Trophoblast cell (in vitro differentiated cells and primary cell): Measurements from ENCODE around the gene NCOA3.
A peak's percentile ranks its signal among the peaks of the same experiment; 100 is the strongest.
"Not testable (repeated sequence)": the region's sequence is repeated elsewhere in the genome, so short reads cannot be mapped to it uniquely, and the experiment has no call there.

Experiments
- DNase-seq, 2 donors: peaks; one replicate each; pipeline ENCODE4 v3.0.0-alpha.2; 2016
- H2AFZ ChIP-seq: 2 replicates; pipeline ENCODE4 v1.6.1; 2013; ENCODE audit warnings: low read length, moderate library complexity, mild to moderate bottlenecking; ENCODE audit not compliant: insufficient read depth, poor library complexity
- H2AK5ac ChIP-seq: 2 replicates; pipeline ENCODE4 v1.6.1; 2013; ENCODE audit warnings: mild to moderate bottlenecking, low read length
- H2BK120ac ChIP-seq: 2 replicates; pipeline ENCODE4 v1.6.1; 2013; ENCODE audit warnings: low read length, mild to moderate bottlenecking, moderate library complexity; ENCODE audit not compliant: insufficient read depth, poor library complexity
- H2BK12ac ChIP-seq: 2 replicates; pipeline ENCODE4 v1.6.1; 2013; ENCODE audit warnings: mild to moderate bottlenecking, low read length, moderate library complexity
- H2BK5ac ChIP-seq: 2 replicates; pipeline ENCODE4 v1.6.1; 2013; ENCODE audit warnings: low read length, low read depth, moderate library complexity, mild to moderate bottlenecking; ENCODE audit not compliant: poor library complexity
- H3K14ac ChIP-seq: 2 replicates; pipeline ENCODE4 v1.6.1; 2013; ENCODE audit warnings: mild to moderate bottlenecking, low read length
- H3K18ac ChIP-seq: 2 replicates; pipeline ENCODE4 v1.6.1; 2013; ENCODE audit warnings: mild to moderate bottlenecking, low read length
- H3K23ac ChIP-seq: 2 replicates; pipeline ENCODE4 v1.6.1; 2013; ENCODE audit warnings: low read length
- H3K27ac ChIP-seq: 2 replicates; pipeline ENCODE4 v1.5.1; 2013; ENCODE audit warnings: low read depth, mild to moderate bottlenecking, inconsistent platforms, low read length, moderate library complexity
- H3K27me3 ChIP-seq: 2 replicates; pipeline ENCODE4 v1.6.1; 2013; ENCODE audit warnings: inconsistent platforms, mild to moderate bottlenecking, low read length, moderate library complexity; ENCODE audit not compliant: insufficient read depth
- H3K36me3 ChIP-seq, 2 experiments: 1 replicate in 1 of 2; 2 replicates in 1 of 2; pipeline ENCODE4 v1.6.1; 2013; ENCODE audit warnings: low read length in 2 of 2, mild to moderate bottlenecking in 2 of 2, moderate library complexity in 1 of 2; ENCODE audit not compliant: insufficient read depth in 2 of 2, control insufficient read depth in 1 of 2
- H3K4ac ChIP-seq: 2 replicates; pipeline ENCODE4 v1.6.1; 2013; ENCODE audit warnings: low read depth, mild to moderate bottlenecking, low read length, moderate library complexity
- H3K4me1 ChIP-seq, 2 experiments: 1 replicate in 1 of 2; 2 replicates in 1 of 2; pipeline ENCODE4 v1.6.1; 2013; ENCODE audit warnings: low read length in 2 of 2, mild to moderate bottlenecking in 2 of 2, moderate library complexity in 1 of 2; ENCODE audit not compliant: insufficient read depth in 2 of 2, control insufficient read depth in 1 of 2
- H3K4me2 ChIP-seq: 2 replicates; pipeline ENCODE4 v1.6.1; 2013; ENCODE audit warnings: inconsistent platforms, mild to moderate bottlenecking, low read length, moderate library complexity
- H3K4me3 ChIP-seq: 2 replicates; pipeline ENCODE4 v1.5.1; 2013; ENCODE audit warnings: mild to moderate bottlenecking, low read depth, low read length, inconsistent platforms
- H3K79me1 ChIP-seq: one replicate; pipeline ENCODE4 v1.6.1; 2013; ENCODE audit warnings: low read length
- H3K79me2 ChIP-seq: 2 replicates; pipeline ENCODE4 v1.6.1; 2013; ENCODE audit warnings: low read length, mild to moderate bottlenecking; ENCODE audit not compliant: control insufficient read depth, insufficient read depth, poor library complexity
- H3K9ac ChIP-seq: 2 replicates; pipeline ENCODE4 v1.6.1; 2013; ENCODE audit warnings: mild to moderate bottlenecking, low read length
- H3K9me3 ChIP-seq: 2 replicates; pipeline ENCODE4 v1.6.1; 2013; ENCODE audit warnings: low read depth, mild to moderate bottlenecking, control low read depth, inconsistent platforms, low read length; ENCODE audit not compliant: insufficient read depth
- H4K12ac ChIP-seq: 2 replicates; pipeline ENCODE4 v1.6.1; 2013; ENCODE audit warnings: low read depth, mild to moderate bottlenecking, low read length, moderate library complexity
- H4K8ac ChIP-seq: 2 replicates; pipeline ENCODE4 v1.6.1; 2013; ENCODE audit warnings: low read depth, mild to moderate bottlenecking, low read length, moderate library complexity
- H4K91ac ChIP-seq: one replicate; pipeline ENCODE4 v1.6.1; 2013; ENCODE audit warnings: low read depth, mild to moderate bottlenecking, low read length, moderate library complexity
- WGBS: extraction: QIAGEN DNeasy Blood & Tissue Kit; methylation state at CpG from one replicate; pipeline ENCODE4 v1.1.7; 2013; ENCODE audit warnings: missing lambda C conversion rate; ENCODE audit not compliant: insufficient read length, insufficient coverage; ENCODE audit errors: extremely low coverage; 5-methylcytosine and 5-hydroxymethylcytosine counted together

NCOA3 gene

GRCh38 chr20:47500082-47500481, 1.6 kb upstream of the NCOA3 start:
- not testable (repeated sequence) for H2BK5ac ChIP-seq, H2BK120ac ChIP-seq, H4K12ac ChIP-seq, H3K27ac ChIP-seq, H3K4me3 ChIP-seq, H3K9me3 ChIP-seq, H2BK12ac ChIP-seq, H3K4me2 ChIP-seq, H3K23ac ChIP-seq, H4K91ac ChIP-seq, H3K4ac ChIP-seq, H3K18ac ChIP-seq, H3K27me3 ChIP-seq, H2AK5ac ChIP-seq, H3K4me1 ChIP-seq, H4K8ac ChIP-seq, H2AFZ ChIP-seq, H3K14ac ChIP-seq, H3K9ac ChIP-seq, DNase-seq, H3K36me3 ChIP-seq
- Histone ChIP-seq H3K79me2 (peaks cover 14% of the 10 kb centered on the region), H3K79me1 (peaks cover 14% of the 10 kb centered on the region)
- WGBS = no CpG with 5 or more reads among the region's 9 CpGs

- WGBS = no CpG with 5 or more reads among the region's 4 CpGs
- peaks cover 0 to 3% of the 10 kb centered on the region in 2 experiments for H3K4me1 ChIP-seq
- no peak overlapping the region for H3K4ac ChIP-seq
- no peak overlapping the region for H2AK5ac ChIP-seq
- peaks cover 12% of the 10 kb centered on the region for H3K79me1 ChIP-seq
- H2BK120ac ChIP-seq = no peak overlapping the region
- no peak overlapping the region for H3K4me2 ChIP-seq
- H3K27me3 ChIP-seq = no peaks in the 10 kb centered on the region
- no peaks in the 10 kb centered on the region for H3K36me3 ChIP-seq
- H4K91ac ChIP-seq = no peak overlapping the region
- peak in 1 of 2 donors; percentile 26 for DNase-seq
- H4K8ac ChIP-seq = no peak overlapping the region
- no peak overlapping the region for H4K12ac ChIP-seq
- H3K4me3 ChIP-seq = no peak overlapping the region
- no peak overlapping the region for H3K23ac ChIP-seq
- peaks cover 14% of the 10 kb centered on the region for H3K79me2 ChIP-seq
- H3K14ac ChIP-seq = no peak overlapping the region
- H3K27ac ChIP-seq = no peak overlapping the region
- H2AFZ ChIP-seq = no peak overlapping the region
- H2BK5ac ChIP-seq = no peak overlapping the region
- peak overlapping the region; percentile 46 for H2BK12ac ChIP-seq
- no peak overlapping the region for H3K18ac ChIP-seq
- no peak overlapping the region for H3K9ac ChIP-seq
- H3K9me3 ChIP-seq = no peaks in the 10 kb centered on the region
Measured at GRCh38 chr20:47500554-47500953, 1.1 kb upstream of the NCOA3 start.

- H3K9me3 ChIP-seq = no peaks in the 10 kb centered on the region
- no peak overlapping the region for H2AK5ac ChIP-seq
- H3K9ac ChIP-seq = peak overlapping the region; percentile 49
- no peaks in the 10 kb centered on the region for H3K36me3 ChIP-seq
- peak overlapping the region; percentile 87 for H3K4me3 ChIP-seq
- no peak overlapping the region for H3K23ac ChIP-seq
- no peak overlapping the region for H2AFZ ChIP-seq
- peaks cover 18% of the 10 kb centered on the region for H3K79me2 ChIP-seq
- H3K27me3 ChIP-seq = no peaks in the 10 kb centered on the region
- peak overlapping the region; percentile 9 for H2BK120ac ChIP-seq
- H3K18ac ChIP-seq = no peak overlapping the region
- peaks cover 13% of the 10 kb centered on the region for H3K79me1 ChIP-seq
- no peak overlapping the region for H2BK12ac ChIP-seq
- H2BK5ac ChIP-seq = no peak overlapping the region
- H4K8ac ChIP-seq = peak overlapping the region; percentile 20
- peak overlapping the region; percentile 24 for H3K27ac ChIP-seq
- peak in 1 of 2 donors; percentile 39 for DNase-seq
- H3K4me2 ChIP-seq = peak overlapping the region; percentile 81
- WGBS = no CpG with 5 or more reads among the region's 5 CpGs
- H4K12ac ChIP-seq = no peak overlapping the region
- H4K91ac ChIP-seq = peak overlapping the region; percentile 30
- peaks cover 0 to 6% of the 10 kb centered on the region in 2 experiments for H3K4me1 ChIP-seq
- peak overlapping the region; percentile 12 for H3K14ac ChIP-seq
- H3K4ac ChIP-seq = no peak overlapping the region
Measured at GRCh38 chr20:47501116-47501481, 588 bp upstream of the NCOA3 start.

GRCh38 chr20:47502271-47503239, 868 bp downstream of the NCOA3 start:
- H3K4me3 ChIP-seq = peak overlapping the region; percentile 87
- peak overlapping the region; percentile 97 for H3K9ac ChIP-seq
- no peaks in the 10 kb centered on the region for H3K36me3 ChIP-seq
- H4K91ac ChIP-seq = peak overlapping the region; percentile 98
- H3K4ac ChIP-seq = peak overlapping the region; percentile 100
- peak overlapping the region; percentile 94 for H2AFZ ChIP-seq
- peak overlapping the region; percentile 94 for H2BK5ac ChIP-seq
- peak in 1 of 2 donors; percentile 61 for DNase-seq
- peak overlapping the region; percentile 60 for H2BK12ac ChIP-seq
- no CpG with 5 or more reads among the region's 34 CpGs for WGBS
- peak overlapping the region; percentile 82 for H3K27ac ChIP-seq
- no peaks in the 10 kb centered on the region for H3K9me3 ChIP-seq
- H2AK5ac ChIP-seq = peak overlapping the region; percentile 97
- peak overlapping the region; percentile 85 for H3K4me2 ChIP-seq
- H3K18ac ChIP-seq = peak overlapping the region; percentile 98
- no peak overlapping the region for H3K23ac ChIP-seq
- peaks cover 13% of the 10 kb centered on the region for H3K79me1 ChIP-seq
- H4K8ac ChIP-seq = peak overlapping the region; percentile 95
- H3K79me2 ChIP-seq = peaks cover 21% of the 10 kb centered on the region
- peaks cover 2 to 8% of the 10 kb centered on the region in 2 experiments for H3K4me1 ChIP-seq
- peak overlapping the region; percentile 92 for H4K12ac ChIP-seq
- H3K14ac ChIP-seq = peak overlapping the region; percentile 99
- H3K27me3 ChIP-seq = no peaks in the 10 kb centered on the region
- peak overlapping the region; percentile 92 for H2BK120ac ChIP-seq
